ENCODE measurements around the gene CD68.

The CD68 gene

GRCh38 chr17:7588553-7589203 is 9.2 kb downstream of the CD68 start:
- Histone ChIP-seq H3K4me3 (ENCODE audit: low read depth, low read length) (peak overlapping the region; percentile 16), H3K27me3 (ENCODE audit: insufficient read depth, low read depth, severe bottlenecking) (no peaks in the 10 kb centered on the region), H3K36me3 (peaks cover 48% of the 10 kb centered on the region), H3K27ac (peak overlapping the region; percentile 48), H3K9me3 (ENCODE audit: severe bottlenecking) (no peaks in the 10 kb centered on the region)
- no peak for TF ChIP-seq CTCF (IDR thresholded peaks at IDR 0.05; ENCODE audit: low read depth, low read length)
- DNase-seq = no peak

DNA sequence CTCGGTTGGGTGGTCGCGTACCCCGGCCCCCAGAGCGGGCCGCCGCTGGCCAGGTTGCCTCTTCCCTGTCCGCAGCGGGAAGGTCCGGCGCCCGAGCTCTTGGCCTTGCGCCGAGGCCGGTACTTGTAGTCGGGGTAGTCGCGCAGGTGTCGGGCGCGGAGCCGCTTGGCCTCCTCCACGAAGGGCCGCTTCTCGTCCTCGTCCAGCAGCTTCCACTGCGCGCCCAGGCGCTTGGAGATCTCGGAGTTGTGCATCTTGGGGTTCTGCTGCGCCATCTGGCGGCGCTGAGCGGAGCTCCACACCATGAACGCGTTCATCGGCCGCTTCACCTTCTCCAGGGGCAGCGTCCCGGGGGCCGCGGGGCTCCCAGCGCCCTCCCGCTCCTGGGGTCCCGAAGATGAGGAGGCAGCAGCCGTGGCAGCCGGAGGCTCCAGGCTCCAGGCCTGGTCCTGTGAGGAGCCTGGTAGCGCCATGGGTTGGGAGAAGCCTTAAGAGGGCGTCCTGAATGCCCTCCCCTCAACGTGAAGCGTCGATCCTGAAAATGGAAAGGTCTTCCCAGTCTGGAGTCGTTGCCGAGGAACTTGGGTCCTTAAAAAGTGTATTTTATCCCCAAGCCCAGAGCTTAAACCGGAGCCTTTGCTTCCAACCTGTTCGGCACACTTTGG is 9.9 kb downstream of the CD68 start:
- no peaks in the 10 kb centered on the region for H3K27me3 ChIP-seq (ENCODE audit: insufficient read depth, low read depth, severe bottlenecking)
- no peaks in the 10 kb centered on the region for H3K9me3 ChIP-seq (ENCODE audit: severe bottlenecking)
- peak overlapping the region; percentile 34 for H3K4me3 ChIP-seq (ENCODE audit: low read depth, low read length)
- H3K36me3 ChIP-seq = peaks cover 55% of the 10 kb centered on the region
- DNase-seq = peak; percentile 90
- H3K27ac ChIP-seq = peak overlapping the region; percentile 48
- TF ChIP-seq CTCF (IDR thresholded peaks at IDR 0.05; ENCODE audit: low read depth, low read length) = peak; percentile 93

DNA sequence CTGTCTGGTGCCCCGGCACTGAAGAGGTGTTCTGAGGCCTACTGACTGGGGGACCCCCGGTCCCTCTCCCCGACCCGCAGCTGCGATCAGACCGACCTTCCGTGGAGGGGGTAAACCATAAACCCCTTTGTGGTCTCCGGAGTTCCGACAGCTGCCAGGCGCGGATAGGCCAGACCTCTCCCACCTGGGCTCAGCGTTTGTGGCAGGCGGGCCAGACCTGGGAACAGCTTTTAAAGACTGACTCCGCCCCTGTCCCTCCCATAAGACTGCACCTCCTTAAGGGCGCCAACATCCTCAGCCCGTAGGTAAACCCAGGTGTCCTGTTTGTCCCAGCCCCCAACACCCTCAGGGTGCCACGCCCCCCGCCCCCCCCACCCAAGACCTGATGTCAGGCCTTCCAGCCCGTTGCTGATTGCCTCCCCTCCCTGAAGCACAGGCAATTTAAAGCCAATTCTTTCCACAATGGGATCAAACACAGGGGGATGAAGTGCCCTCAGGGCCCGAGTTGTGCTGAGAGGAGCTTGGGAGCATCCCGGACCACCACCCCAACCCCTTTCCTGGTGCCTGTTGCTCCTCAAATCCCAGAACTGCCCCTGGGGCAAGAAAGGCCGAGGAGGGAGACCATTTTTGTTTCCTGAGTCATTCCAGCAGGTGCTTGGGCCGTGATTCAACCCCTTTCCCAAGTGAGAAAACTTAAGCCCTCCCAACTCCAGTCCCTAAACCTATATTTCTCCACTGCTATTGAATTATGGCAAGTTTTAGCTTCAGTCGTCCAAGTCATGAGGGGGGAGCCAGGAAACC is 10.7 kb downstream of the CD68 start, which contains the start of gene SOX15:
Gene SOX15 (minus strand): TSS at position 204 of the 801 bp plus-strand sequence. CDS start 418 bp downstream, outside the sequence.
- peak; percentile 57 for DNase-seq
- H3K9me3 ChIP-seq (ENCODE audit: severe bottlenecking) = no peaks in the 10 kb centered on the region
- no peaks in the 10 kb centered on the region for H3K27me3 ChIP-seq (ENCODE audit: insufficient read depth, low read depth, severe bottlenecking)
- peak within 1 kb of the TSS; percentile 78 for H3K27ac ChIP-seq
- no peak for TF ChIP-seq CTCF (IDR thresholded peaks at IDR 0.05; ENCODE audit: low read depth, low read length)
- H3K36me3 ChIP-seq = peaks cover 61% of the 10 kb centered on the region
- H3K4me3 ChIP-seq (ENCODE audit: low read depth, low read length) = peak within 1 kb of the TSS; percentile 34

DNA sequence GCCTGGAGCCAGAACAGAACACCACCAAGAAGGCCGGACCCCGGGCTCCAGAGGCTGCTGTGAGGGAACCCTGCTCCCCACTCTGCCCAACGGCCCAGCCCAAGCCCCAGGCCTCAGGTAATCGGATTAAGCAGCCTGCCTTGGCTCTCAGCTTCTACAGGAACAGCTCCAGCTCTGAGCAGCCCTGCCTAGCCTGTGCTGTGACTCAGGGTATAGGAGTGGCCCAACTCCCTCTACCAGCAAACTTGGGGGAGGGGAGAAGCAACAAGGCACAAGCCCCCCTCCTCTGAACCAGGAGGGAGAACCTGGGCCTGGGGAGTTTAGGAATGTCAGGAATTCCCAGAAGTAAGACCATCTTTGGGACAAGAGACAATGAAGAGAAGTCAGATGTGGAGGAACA is 11.3 kb downstream of the CD68 start:
- Histone ChIP-seq H3K9me3 (ENCODE audit: severe bottlenecking) (no peaks in the 10 kb centered on the region), H3K4me3 (ENCODE audit: low read depth, low read length) (no peak overlapping the region), H3K27me3 (ENCODE audit: insufficient read depth, low read depth, severe bottlenecking) (no peaks in the 10 kb centered on the region), H3K27ac (peak overlapping the region; percentile 78), H3K36me3 (peaks cover 68% of the 10 kb centered on the region)
- DNase-seq = peak; percentile 94
- no peak for TF ChIP-seq CTCF (IDR thresholded peaks at IDR 0.05; ENCODE audit: low read depth, low read length)

DNA sequence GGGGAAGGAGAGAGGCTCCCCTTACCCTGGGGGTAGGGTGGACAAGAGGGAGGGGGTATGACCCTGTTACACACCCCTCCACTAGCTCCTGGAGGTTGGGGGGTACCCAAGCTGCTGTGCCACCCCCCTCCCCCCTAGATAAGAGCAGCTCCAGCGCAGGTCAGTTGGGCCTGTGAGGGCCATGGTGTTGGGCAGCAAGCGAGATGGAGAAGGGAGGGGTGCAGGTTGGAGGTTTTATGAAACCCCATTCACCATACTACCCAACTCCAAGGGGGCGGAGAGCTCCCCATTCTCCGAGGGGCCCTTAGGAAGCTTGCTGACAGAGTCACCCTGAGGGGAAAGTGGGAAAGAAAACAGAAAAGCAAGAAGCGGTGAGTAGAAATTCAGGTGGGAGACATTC is 12.2 kb downstream of the CD68 start:
- Histone ChIP-seq H3K36me3 (peaks cover 74% of the 10 kb centered on the region), H3K27ac (peak overlapping the region; percentile 78), H3K4me3 (ENCODE audit: low read depth, low read length) (no peak overlapping the region), H3K27me3 (ENCODE audit: insufficient read depth, low read depth, severe bottlenecking) (no peaks in the 10 kb centered on the region), H3K9me3 (ENCODE audit: severe bottlenecking) (no peaks in the 10 kb centered on the region)
- no peak for TF ChIP-seq CTCF (IDR thresholded peaks at IDR 0.05; ENCODE audit: low read depth, low read length)
- no peak for DNase-seq
